ENCODE data around the gene RND3.

- no peak for TF ChIP-seq CTCF (IDR thresholded peaks at IDR 0.05)
- TF ChIP-seq POLR2A (IDR thresholded peaks at IDR 0.05): no peak
These were observed 17.7 kb upstream of the RND3 start for GRCh38 chr2:150505178-150505577.

All from ovary (tissue), 3 donors.